Effector memory CD4-positive, alpha-beta T cell (primary cell): Measurements from ENCODE around the gene JMJD1C.

Experiments used
- DNase-seq, 3 donors: peaks; one replicate each; pipeline ENCODE4 v3.0.0-alpha.2; 2020
- H3K27ac ChIP-seq: 2 replicates; pipeline ENCODE4 v1.7.0; 2013; ENCODE audit warnings: mild to moderate bottlenecking, low read length, moderate library complexity; ENCODE audit not compliant: insufficient read depth, poor library complexity, severe bottlenecking
- H3K27me3 ChIP-seq: replicated peaks from 2 replicates; pipeline ENCODE4 v1.7.0; 2013; ENCODE audit warnings: mild to moderate bottlenecking, low read length; ENCODE audit not compliant: insufficient read depth, control insufficient read depth, poor library complexity, severe bottlenecking
- H3K36me3 ChIP-seq: 2 replicates; pipeline ENCODE4 v1.7.0; 2013; ENCODE audit warnings: mild to moderate bottlenecking, low read length, moderate library complexity; ENCODE audit not compliant: control insufficient read depth, insufficient read depth
- H3K4me1 ChIP-seq: 2 replicates; pipeline ENCODE4 v1.7.0; 2013; ENCODE audit warnings: low read length, mild to moderate bottlenecking; ENCODE audit not compliant: control insufficient read depth, insufficient read depth, poor library complexity, severe bottlenecking
- H3K4me3 ChIP-seq: 2 replicates; pipeline ENCODE4 v1.7.0; 2013; ENCODE audit warnings: low read length, low read depth, mild to moderate bottlenecking; ENCODE audit not compliant: insufficient read depth, poor library complexity, severe bottlenecking
- H3K9me3 ChIP-seq: 2 replicates; pipeline ENCODE4 v1.7.0; 2013; ENCODE audit warnings: mild to moderate bottlenecking, low read length, moderate library complexity; ENCODE audit not compliant: control insufficient read depth

The JMJD1C gene

DNA sequence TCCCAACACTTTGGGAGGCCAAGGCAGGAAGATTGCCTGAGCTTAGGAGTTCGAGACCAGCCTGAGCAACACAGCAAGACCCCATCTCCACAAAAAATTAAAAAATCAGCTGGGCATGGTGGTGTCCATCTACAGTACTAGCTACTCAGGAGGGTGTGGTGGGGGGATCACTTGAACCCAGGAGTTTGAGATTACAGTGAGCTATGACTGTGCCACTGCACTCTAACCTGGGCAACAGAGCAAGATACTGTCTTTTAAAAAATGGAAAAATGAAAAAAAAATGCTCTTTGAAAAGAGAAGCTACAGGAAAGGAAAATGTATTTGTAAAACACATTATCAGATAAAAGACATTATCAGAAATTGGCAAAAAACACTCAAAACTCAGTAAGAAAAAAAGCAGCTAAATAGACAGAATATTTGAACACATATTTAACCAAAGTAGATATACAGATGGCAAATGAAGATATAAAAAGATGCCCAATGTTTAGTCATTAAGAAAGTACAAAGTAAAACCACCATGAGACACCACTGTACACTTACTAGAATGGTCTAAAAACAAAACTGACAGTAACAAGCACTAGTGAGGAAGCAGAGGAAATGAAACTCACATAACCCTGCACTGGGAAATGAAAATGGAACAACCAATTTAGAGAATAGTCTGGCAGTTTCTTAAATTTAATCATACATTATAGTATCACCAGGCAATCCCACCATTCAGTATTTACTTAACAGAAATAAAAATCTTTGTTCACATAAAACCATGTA is 292.1 kb downstream of the JMJD1C start:
- Histone ChIP-seq H3K27me3 (no peaks in the 10 kb centered on the region), H3K36me3 (peaks cover 38% of the 10 kb centered on the region), H3K4me1 (no peaks in the 10 kb centered on the region), H3K9me3 (no peaks in the 10 kb centered on the region), H3K27ac (no peak overlapping the region), H3K4me3 (no peak overlapping the region)
- no peak for DNase-seq

DNA sequence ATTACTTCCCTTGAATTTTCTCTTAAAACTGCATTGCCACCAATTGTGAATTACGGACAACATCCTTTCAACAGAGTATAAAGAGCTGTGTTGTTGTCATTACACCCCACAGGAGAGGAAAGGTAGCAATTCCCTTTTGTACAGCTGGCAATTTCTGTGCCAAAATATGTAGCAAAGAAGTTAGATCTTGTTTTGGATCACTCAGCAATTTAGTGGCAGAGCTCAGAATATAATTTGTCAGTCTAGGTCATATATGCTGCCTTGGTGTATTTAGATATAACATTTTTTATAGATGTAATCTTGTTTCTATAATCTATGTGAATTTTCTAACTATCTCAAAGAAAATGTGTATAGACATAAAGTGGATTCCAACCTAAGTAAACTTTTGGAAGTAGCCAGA is 293.9 kb downstream of the JMJD1C start:
- peaks cover 27% of the 10 kb centered on the region for H3K36me3 ChIP-seq
- DNase-seq, result no peak
- no peak overlapping the region for H3K27ac ChIP-seq
- H3K9me3 ChIP-seq, result no peaks in the 10 kb centered on the region
- H3K4me1 ChIP-seq, result no peaks in the 10 kb centered on the region
- H3K4me3 ChIP-seq, result no peak overlapping the region
- no peaks in the 10 kb centered on the region for H3K27me3 ChIP-seq

DNA sequence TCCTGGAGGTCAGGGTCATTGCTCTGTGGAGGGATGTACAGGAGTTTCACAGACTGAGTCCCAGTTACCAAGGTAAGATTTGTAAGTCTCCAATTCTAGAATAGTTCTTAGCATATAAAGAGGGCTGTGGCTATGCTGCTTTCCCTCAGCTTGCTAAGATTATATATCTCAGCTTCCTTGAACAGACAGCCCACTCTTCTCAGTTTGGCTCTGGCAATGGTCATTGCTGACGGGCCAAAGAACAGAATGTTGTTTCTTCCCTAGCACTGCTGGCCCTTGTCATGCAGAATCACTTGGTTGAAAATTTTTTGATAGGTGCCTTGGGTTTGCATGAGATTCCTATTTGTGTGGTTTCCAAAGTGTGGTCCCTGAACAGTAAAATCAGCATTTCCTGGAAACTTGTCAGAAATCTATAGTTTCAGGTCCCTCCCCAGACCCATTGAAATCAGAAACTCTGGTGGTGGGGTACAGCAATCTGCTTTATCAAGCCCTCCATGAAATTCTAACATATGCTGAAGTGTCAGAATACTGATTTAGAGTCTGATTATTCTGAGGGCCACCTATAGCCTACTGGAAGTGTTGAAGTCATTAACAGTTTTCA is 294.4 kb downstream of the JMJD1C start:
- Histone ChIP-seq H3K9me3 (no peaks in the 10 kb centered on the region), H3K36me3 (peaks cover 26% of the 10 kb centered on the region), H3K27me3 (no peaks in the 10 kb centered on the region), H3K4me3 (no peak overlapping the region), H3K4me1 (no peaks in the 10 kb centered on the region), H3K27ac (no peak overlapping the region)
- no peak for DNase-seq

DNA sequence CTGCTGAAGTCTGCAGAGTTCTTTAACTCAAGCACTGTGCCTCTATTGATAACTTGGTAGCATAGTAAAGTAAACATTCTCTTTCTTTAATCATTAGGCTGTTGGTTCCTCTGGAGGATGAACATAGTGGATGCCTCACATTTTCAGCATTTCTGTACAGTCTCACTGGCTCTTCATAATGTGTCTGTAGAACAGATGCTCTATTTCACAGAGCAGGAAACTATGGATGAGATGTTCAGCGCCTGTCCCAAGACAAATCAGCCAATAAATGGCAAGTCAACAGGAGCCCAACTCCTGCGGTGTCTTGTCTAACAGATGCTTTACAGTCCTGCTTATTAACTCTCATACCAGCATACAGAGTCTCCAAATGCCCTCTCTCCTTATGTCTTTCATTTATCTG is 296.2 kb downstream of the JMJD1C start:
- peaks cover 30% of the 10 kb centered on the region for H3K36me3 ChIP-seq

DNA sequence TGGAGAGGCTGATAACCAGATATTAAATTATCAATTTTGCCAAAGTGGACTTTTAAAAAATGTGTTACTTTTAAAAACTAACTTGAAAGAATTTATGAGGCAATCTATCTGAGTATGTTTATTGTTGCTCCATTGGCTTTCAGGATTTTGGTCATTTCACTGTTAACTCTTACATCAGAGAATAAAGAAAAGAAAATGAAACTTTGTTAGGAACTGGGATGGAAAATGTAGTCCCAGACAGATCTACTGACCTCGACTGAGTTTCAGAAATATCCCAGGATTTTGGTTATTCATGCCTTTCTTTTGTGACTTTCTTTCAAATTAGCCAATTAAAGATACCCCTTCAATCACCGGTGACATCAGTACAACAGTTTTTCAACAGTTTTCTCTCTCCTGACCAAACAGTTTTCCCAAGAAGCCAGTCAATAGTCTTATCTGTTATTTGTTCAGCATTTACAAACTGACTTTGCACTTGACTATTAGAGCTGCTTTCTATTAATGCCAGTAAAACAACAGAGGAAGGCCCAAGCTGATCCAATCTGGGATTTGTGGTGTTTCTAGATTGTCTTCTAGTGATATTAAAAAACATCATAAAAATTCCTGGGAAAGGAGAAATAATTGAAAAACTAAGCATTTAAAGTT is 296.8 kb downstream of the JMJD1C start:
- DNase-seq, result no peak
- Histone ChIP-seq H3K27ac (no peak overlapping the region), H3K4me1 (no peaks in the 10 kb centered on the region), H3K27me3 (no peaks in the 10 kb centered on the region), H3K4me3 (no peak overlapping the region), H3K36me3 (peaks cover 30% of the 10 kb centered on the region), H3K9me3 (no peaks in the 10 kb centered on the region)

More for the DNA sequence above, 296.2 kb downstream of the JMJD1C start:
- Histone ChIP-seq H3K4me1 (no peaks in the 10 kb centered on the region), H3K4me3 (no peak overlapping the region), H3K27ac (no peak overlapping the region), H3K9me3 (no peaks in the 10 kb centered on the region), H3K27me3 (no peaks in the 10 kb centered on the region)
- no peak for DNase-seq

- Histone ChIP-seq H3K27me3 (no peaks in the 10 kb centered on the region), H3K9me3 (no peaks in the 10 kb centered on the region), H3K4me1 (no peaks in the 10 kb centered on the region), H3K27ac (no peak overlapping the region), H3K36me3 (peaks cover 20% of the 10 kb centered on the region), H3K4me3 (no peak overlapping the region)
- no peak for DNase-seq
These were observed 299.0 kb downstream of the JMJD1C start for GRCh38 chr10:63166742-63167258.

DNA sequence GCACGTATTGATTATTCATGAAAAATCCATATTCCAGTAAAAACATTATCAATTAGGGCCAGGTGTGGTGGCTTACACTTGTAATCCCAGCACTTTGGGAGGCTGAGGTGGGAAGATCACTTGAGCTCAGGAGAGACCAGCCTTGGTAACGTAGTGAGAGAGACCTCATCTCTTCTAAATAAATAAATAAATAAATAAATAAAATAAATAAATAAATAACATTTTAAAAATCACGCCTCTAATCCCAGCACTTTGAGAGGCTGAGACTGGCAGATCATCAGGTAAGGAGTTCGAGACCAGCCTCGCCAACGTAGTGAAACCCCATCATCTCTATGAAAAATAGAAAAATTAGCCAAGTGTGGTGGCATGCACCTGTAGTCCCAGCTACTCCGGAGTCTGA is 300.5 kb downstream of the JMJD1C start:
- Histone ChIP-seq H3K36me3 (peaks cover 14% of the 10 kb centered on the region), H3K9me3 (no peaks in the 10 kb centered on the region), H3K4me1 (no peaks in the 10 kb centered on the region), H3K27ac (no peak overlapping the region), H3K4me3 (no peak overlapping the region), H3K27me3 (no peaks in the 10 kb centered on the region)
- no peak for DNase-seq

DNA sequence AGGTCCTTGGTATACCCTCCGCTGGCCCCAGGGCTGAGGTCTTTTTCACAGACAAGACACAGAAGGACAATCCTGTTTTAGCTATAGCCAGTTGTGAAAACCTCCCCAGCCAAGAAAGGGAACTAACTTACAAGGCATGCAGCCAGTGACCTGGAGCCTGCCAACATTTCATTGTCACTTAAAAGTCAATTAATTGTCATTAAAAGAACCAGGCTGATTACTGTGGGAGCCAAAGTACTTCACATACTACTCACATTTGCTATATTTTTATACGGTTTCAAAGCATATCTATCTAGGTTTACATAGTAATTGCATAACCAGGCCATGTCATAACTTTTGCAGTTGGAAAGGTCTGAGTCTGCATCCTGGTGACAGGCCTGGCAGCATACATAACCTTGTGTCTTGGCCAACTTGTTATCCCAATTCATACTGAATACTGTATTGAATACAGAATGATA is 301.6 kb downstream of the JMJD1C start:
- Histone ChIP-seq H3K27ac (no peak overlapping the region), H3K36me3 (peaks cover 12% of the 10 kb centered on the region), H3K4me1 (no peaks in the 10 kb centered on the region), H3K9me3 (no peaks in the 10 kb centered on the region), H3K4me3 (no peak overlapping the region), H3K27me3 (no peaks in the 10 kb centered on the region)
- DNase-seq, result no peak

DNA sequence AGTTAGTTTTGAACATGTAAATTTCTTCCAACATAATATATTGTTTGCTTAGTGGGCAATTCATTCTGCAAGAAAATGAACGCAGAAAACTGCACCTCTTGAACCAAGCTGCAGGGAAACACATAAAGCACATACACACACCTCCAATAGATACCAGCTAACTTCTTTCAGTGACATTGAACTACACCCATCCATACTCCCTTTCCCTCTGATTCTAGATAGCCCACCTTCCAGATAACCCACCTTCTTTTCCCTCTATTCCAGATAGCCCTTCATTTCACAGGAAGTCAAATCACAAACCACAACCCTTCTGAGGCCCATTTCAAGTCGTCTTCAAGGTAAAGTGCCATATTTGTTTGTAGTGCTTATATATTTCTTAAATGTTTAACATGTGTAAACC is 304.2 kb downstream of the JMJD1C start:
- H3K9me3 ChIP-seq, result no peaks in the 10 kb centered on the region

More for the DNA sequence above, 304.2 kb downstream of the JMJD1C start:
- Histone ChIP-seq H3K4me3 (no peak overlapping the region), H3K4me1 (no peaks in the 10 kb centered on the region), H3K36me3 (peaks cover 4% of the 10 kb centered on the region), H3K27ac (no peak overlapping the region), H3K27me3 (no peaks in the 10 kb centered on the region)
- no peak for DNase-seq
